ENCODE measurements around the gene CTSH. TPM values are rescaled to one million over a fixed set of nuclear protein-coding genes. Genes with fewer than 3 reads are reported as not detected.

CTSH gene
- total RNA-seq, 1 experiment from 2014 or later: 20.4 TPM

DNA sequence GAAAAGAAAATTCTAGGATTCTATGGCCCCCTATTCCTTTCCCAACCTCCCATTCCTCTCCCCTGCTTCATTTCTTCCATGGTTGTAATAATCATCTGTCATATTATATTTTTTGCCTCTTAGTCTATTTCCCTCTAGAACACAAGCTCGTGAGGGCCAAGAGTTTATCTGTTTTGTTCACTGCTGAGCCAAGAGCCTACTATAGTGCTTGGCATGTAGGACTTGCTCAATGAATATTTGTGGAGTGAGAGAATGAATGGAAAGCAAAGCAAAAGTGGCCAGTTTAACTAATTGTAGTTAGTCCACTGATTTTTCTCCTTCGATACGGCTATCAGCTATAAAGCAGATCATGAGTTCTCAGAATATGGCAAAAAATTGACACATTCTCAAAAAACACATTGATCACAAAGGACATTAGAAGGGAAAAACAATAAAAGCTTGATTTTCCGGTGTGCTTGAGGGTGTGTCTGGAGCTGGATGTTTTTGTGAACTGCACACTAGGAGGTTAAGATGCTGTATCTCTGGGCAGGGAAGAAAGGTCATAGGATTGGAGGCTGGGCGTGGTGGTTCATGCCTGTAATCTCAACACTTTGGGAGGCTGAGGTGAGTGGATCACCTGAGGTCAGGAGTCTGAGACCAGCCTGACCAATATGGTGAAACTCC is 25.0 kb upstream of the CTSH start (continued):
- TF ChIP-seq, protein P1, sequence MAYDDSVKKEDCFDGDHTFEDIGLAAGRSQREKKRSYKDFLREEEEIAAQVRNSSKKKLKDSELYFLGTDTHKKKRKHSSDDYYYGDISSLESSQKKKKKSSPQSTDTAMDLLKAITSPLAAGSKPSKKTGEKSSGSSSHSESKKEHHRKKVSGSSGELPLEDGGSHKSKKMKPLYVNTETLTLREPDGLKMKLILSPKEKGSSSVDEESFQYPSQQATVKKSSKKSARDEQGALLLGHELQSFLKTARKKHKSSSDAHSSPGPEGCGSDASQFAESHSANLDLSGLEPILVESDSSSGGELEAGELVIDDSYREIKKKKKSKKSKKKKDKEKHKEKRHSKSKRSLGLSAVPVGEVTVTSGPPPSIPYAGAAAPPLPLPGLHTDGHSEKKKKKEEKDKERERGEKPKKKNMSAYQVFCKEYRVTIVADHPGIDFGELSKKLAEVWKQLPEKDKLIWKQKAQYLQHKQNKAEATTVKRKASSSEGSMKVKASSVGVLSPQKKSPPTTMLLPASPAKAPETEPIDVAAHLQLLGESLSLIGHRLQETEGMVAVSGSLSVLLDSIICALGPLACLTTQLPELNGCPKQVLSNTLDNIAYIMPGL (CRISPR knock-in tag; IDR thresholded peaks at IDR 0.05): no peak

DNA sequence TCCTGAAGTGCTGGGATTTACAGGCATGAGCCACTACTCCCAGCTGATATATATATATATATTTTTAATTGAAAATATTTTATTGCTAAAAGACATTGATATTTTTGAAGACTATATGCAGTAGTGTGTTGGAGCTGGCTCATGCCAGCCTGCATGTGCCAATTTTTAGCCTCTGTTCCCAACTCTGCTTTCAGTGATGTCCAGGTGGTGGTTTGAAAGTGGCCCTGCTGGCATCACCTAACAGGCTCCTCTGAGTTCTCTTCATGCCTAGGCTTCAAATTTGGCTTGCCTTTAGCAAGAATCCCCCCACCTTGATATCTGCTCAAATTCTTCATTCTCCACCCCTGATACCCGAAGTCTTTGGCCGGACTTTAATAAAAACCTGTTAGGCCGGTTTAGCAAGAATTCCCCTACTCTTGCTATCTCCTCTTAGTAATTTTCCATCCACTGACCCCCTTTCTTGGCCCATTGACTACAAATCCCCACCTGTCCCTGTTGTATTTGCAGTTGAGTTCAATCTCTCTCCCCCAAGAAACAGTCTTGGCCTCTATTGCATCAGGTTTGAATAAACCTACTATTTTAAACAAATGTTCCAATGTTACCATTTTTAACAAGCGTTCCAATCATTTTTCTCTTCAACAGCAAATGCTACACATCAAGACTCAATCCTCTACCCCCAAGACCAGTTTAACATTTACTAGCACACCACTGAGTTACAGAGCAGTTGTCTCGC is 23.9 kb upstream of the CTSH start:
- no peaks in the 10 kb centered on the region for H3K27me3 Mint-ChIP-seq (ENCODE audit: low read depth)
- H3K4me3 Mint-ChIP-seq: peak overlapping the region; percentile 45
- no peaks in the 10 kb centered on the region for H3K36me3 Mint-ChIP-seq
- CTCF ChIA-PET: interaction anchor here (1.5 to 1.8 kb wide), 4 partner anchors 11 to 61 kb away, joined by 3 to 17 read pairs (median 8); no protein-coding TSS in a partner anchor
- peaks cover 44% of the 10 kb centered on the region for H3K4me1 Mint-ChIP-seq
- POLR2A ChIA-PET: interaction anchor here (0.6 kb wide), 1 partner anchor 29 kb away, joined by 8 read pairs; no protein-coding TSS in a partner anchor
- ATAC-seq: no peak
- TF ChIP-seq, protein P2, sequence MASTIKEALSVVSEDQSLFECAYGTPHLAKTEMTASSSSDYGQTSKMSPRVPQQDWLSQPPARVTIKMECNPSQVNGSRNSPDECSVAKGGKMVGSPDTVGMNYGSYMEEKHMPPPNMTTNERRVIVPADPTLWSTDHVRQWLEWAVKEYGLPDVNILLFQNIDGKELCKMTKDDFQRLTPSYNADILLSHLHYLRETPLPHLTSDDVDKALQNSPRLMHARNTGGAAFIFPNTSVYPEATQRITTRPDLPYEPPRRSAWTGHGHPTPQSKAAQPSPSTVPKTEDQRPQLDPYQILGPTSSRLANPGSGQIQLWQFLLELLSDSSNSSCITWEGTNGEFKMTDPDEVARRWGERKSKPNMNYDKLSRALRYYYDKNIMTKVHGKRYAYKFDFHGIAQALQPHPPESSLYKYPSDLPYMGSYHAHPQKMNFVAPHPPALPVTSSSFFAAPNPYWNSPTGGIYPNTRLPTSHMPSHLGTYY (CRISPR knock-in tag; IDR thresholded peaks at IDR 0.05): no peak
- TF ChIP-seq, protein P3, sequence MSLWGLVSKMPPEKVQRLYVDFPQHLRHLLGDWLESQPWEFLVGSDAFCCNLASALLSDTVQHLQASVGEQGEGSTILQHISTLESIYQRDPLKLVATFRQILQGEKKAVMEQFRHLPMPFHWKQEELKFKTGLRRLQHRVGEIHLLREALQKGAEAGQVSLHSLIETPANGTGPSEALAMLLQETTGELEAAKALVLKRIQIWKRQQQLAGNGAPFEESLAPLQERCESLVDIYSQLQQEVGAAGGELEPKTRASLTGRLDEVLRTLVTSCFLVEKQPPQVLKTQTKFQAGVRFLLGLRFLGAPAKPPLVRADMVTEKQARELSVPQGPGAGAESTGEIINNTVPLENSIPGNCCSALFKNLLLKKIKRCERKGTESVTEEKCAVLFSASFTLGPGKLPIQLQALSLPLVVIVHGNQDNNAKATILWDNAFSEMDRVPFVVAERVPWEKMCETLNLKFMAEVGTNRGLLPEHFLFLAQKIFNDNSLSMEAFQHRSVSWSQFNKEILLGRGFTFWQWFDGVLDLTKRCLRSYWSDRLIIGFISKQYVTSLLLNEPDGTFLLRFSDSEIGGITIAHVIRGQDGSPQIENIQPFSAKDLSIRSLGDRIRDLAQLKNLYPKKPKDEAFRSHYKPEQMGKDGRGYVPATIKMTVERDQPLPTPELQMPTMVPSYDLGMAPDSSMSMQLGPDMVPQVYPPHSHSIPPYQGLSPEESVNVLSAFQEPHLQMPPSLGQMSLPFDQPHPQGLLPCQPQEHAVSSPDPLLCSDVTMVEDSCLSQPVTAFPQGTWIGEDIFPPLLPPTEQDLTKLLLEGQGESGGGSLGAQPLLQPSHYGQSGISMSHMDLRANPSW (CRISPR knock-in tag; conservative IDR thresholded peaks at IDR 0.05; ENCODE audit: low read depth): no peak
- no peak for TF ChIP-seq NFATC4 (CRISPR knock-in tag; IDR thresholded peaks at IDR 0.05)
- no peak for TF ChIP-seq OVOL2 (CRISPR knock-in tag; IDR thresholded peaks at IDR 0.05; ENCODE audit: borderline replicate concordance)
- TF ChIP-seq, protein P4, sequence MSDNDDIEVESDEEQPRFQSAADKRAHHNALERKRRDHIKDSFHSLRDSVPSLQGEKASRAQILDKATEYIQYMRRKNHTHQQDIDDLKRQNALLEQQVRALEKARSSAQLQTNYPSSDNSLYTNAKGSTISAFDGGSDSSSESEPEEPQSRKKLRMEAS (CRISPR knock-in tag; IDR thresholded peaks at IDR 0.05): no peak
- TF ChIP-seq, protein P5, sequence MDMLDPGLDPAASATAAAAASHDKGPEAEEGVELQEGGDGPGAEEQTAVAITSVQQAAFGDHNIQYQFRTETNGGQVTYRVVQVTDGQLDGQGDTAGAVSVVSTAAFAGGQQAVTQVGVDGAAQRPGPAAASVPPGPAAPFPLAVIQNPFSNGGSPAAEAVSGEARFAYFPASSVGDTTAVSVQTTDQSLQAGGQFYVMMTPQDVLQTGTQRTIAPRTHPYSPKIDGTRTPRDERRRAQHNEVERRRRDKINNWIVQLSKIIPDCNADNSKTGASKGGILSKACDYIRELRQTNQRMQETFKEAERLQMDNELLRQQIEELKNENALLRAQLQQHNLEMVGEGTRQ (CRISPR knock-in tag; IDR thresholded peaks at IDR 0.05): no peak
- TF ChIP-seq ZNF416 (CRISPR knock-in tag; IDR thresholded peaks at IDR 0.05): no peak
- TF ChIP-seq, protein P6, sequence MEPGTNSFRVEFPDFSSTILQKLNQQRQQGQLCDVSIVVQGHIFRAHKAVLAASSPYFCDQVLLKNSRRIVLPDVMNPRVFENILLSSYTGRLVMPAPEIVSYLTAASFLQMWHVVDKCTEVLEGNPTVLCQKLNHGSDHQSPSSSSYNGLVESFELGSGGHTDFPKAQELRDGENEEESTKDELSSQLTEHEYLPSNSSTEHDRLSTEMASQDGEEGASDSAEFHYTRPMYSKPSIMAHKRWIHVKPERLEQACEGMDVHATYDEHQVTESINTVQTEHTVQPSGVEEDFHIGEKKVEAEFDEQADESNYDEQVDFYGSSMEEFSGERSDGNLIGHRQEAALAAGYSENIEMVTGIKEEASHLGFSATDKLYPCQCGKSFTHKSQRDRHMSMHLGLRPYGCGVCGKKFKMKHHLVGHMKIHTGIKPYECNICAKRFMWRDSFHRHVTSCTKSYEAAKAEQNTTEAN (CRISPR knock-in tag; IDR thresholded peaks at IDR 0.05): no peak
- no peak for TF ChIP-seq ZNF121 (CRISPR knock-in tag; IDR thresholded peaks at IDR 0.05)
- no peak for TF ChIP-seq NR2C2 (CRISPR knock-in tag; IDR thresholded peaks at IDR 0.05)
- TF ChIP-seq, protein P7, sequence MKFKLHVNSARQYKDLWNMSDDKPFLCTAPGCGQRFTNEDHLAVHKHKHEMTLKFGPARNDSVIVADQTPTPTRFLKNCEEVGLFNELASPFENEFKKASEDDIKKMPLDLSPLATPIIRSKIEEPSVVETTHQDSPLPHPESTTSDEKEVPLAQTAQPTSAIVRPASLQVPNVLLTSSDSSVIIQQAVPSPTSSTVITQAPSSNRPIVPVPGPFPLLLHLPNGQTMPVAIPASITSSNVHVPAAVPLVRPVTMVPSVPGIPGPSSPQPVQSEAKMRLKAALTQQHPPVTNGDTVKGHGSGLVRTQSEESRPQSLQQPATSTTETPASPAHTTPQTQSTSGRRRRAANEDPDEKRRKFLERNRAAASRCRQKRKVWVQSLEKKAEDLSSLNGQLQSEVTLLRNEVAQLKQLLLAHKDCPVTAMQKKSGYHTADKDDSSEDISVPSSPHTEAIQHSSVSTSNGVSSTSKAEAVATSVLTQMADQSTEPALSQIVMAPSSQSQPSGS (CRISPR knock-in tag; IDR thresholded peaks at IDR 0.05; ENCODE audit: borderline replicate concordance, low read depth): no peak
- no peaks in the 10 kb centered on the region for H3K9me3 Mint-ChIP-seq
- DNase-seq (ENCODE audit: low spot score): no peak
- peak overlapping the region; percentile 94 for H3K27ac Mint-ChIP-seq
